ENCODE data around the gene YES1. TPM values are rescaled to one million over a fixed set of nuclear protein-coding genes. Genes with fewer than 3 reads are reported as not detected.
A peak's percentile ranks its signal among the peaks of the same experiment; 100 is the strongest.

The YES1 gene
- total RNA-seq, 1 experiment from 2014 or later = 61.2 TPM

GRCh38 chr18:711657-712400 lies 100.2 kb downstream of the YES1 start:
- Mint-ChIP-seq H3K4me3 (ENCODE audit: low read depth, unreplicated experiment) (peak overlapping the region; percentile 68), H3K27me3 (ENCODE audit: unreplicated experiment) (no peaks in the 10 kb centered on the region), H3K27ac (ENCODE audit: unreplicated experiment) (peak overlapping the region; percentile 32), H3K4me1 (ENCODE audit: low read depth, unreplicated experiment) (peaks cover 13% of the 10 kb centered on the region), H3K9me3 (ENCODE audit: low read depth, unreplicated experiment) (no peaks in the 10 kb centered on the region), H3K36me3 (ENCODE audit: insufficient read depth, unreplicated experiment) (peaks cover 32% of the 10 kb centered on the region)
- peak; percentile 58 for DNase-seq
- CTCF ChIA-PET = interaction anchor here (0.5 to 1.7 kb wide), 6 partner anchors 9 to 127 kb away, joined by 3 to 16 read pairs (median 4); no protein-coding TSS in a partner anchor
- no peak for TF ChIP-seq CTCF (IDR thresholded peaks at IDR 0.05; ENCODE audit: unreplicated experiment)
- intact Hi-C loops (cut with micrococcal nuclease; ENCODE audit: unreplicated experiment) = no loop called here
- BruUV-seq (replicated peaks) = TSS peak; percentile 51

GRCh38 chr18:711310-711656 lies 100.8 kb downstream of the YES1 start:
- Mint-ChIP-seq H3K4me1 (ENCODE audit: low read depth, unreplicated experiment) (peaks cover 13% of the 10 kb centered on the region), H3K27ac (ENCODE audit: unreplicated experiment) (peak overlapping the region; percentile 32), H3K27me3 (ENCODE audit: unreplicated experiment) (no peaks in the 10 kb centered on the region), H3K4me3 (ENCODE audit: low read depth, unreplicated experiment) (peak overlapping the region; percentile 68), H3K9me3 (ENCODE audit: low read depth, unreplicated experiment) (no peaks in the 10 kb centered on the region), H3K36me3 (ENCODE audit: insufficient read depth, unreplicated experiment) (peaks cover 36% of the 10 kb centered on the region)
- intact Hi-C loops (cut with micrococcal nuclease; ENCODE audit: unreplicated experiment) = no loop called here
- no peak for TF ChIP-seq CTCF (IDR thresholded peaks at IDR 0.05; ENCODE audit: unreplicated experiment)
- no peak for DNase-seq
- no TSS peak for BruUV-seq (replicated peaks)
- CTCF ChIA-PET = no interaction called here

- H3K9me3 Mint-ChIP-seq (ENCODE audit: low read depth, unreplicated experiment) = no peaks in the 10 kb centered on the region
- BruUV-seq (replicated peaks) = no TSS peak
- H3K36me3 Mint-ChIP-seq (ENCODE audit: insufficient read depth, unreplicated experiment) = peaks cover 38% of the 10 kb centered on the region
- no peak for TF ChIP-seq CTCF (IDR thresholded peaks at IDR 0.05; ENCODE audit: unreplicated experiment)
- peak overlapping the region; percentile 32 for H3K27ac Mint-ChIP-seq (ENCODE audit: unreplicated experiment)
- H3K27me3 Mint-ChIP-seq (ENCODE audit: unreplicated experiment) = no peaks in the 10 kb centered on the region
- peaks cover 13% of the 10 kb centered on the region for H3K4me1 Mint-ChIP-seq (ENCODE audit: low read depth, unreplicated experiment)
- no peak for DNase-seq
- peak overlapping the region; percentile 68 for H3K4me3 Mint-ChIP-seq (ENCODE audit: low read depth, unreplicated experiment)
- CTCF ChIA-PET = no interaction called here
- intact Hi-C loops (cut with micrococcal nuclease; ENCODE audit: unreplicated experiment) = no loop called here
Observed at GRCh38 chr18:710418-711300, 101.4 kb downstream of the YES1 start.

GRCh38 chr18:709771-710170 lies 102.3 kb downstream of the YES1 start:
- no peak for DNase-seq
- H3K4me1 Mint-ChIP-seq (ENCODE audit: low read depth, unreplicated experiment) = peaks cover 13% of the 10 kb centered on the region
- peaks cover 41% of the 10 kb centered on the region for H3K36me3 Mint-ChIP-seq (ENCODE audit: insufficient read depth, unreplicated experiment)
- H3K9me3 Mint-ChIP-seq (ENCODE audit: low read depth, unreplicated experiment) = no peaks in the 10 kb centered on the region
- no peak for TF ChIP-seq CTCF (IDR thresholded peaks at IDR 0.05; ENCODE audit: unreplicated experiment)
- CTCF ChIA-PET = no interaction called here
- H3K4me3 Mint-ChIP-seq (ENCODE audit: low read depth, unreplicated experiment) = no peak overlapping the region
- no peaks in the 10 kb centered on the region for H3K27me3 Mint-ChIP-seq (ENCODE audit: unreplicated experiment)
- intact Hi-C loops (cut with micrococcal nuclease; ENCODE audit: unreplicated experiment) = no loop called here
- H3K27ac Mint-ChIP-seq (ENCODE audit: unreplicated experiment) = no peak overlapping the region
- no TSS peak for BruUV-seq (replicated peaks)

Data from Calu3 (cell line).